OCI-LY1 (cell line): ENCODE results near the gene ANKS3.

Source experiments
- H2AFZ ChIP-seq: fragments of 200-600 bp; sonication (generic), shearing (Covaris generic); 2 replicates; pipeline ENCODE4 v1.6.0; 2014; ENCODE audit warnings: antibody characterized with exemption, mild to moderate bottlenecking, low read length
- H3F3A ChIP-seq: fragments of 200-600 bp; sonication (generic), shearing (Covaris generic); 2 replicates; pipeline ENCODE4 v1.6.0; 2014; ENCODE audit warnings: mild to moderate bottlenecking, antibody characterized with exemption, low read length, moderate library complexity; ENCODE audit not compliant: insufficient read depth
- H3K27ac ChIP-seq: fragments of 200-600 bp; sonication (generic); 2 replicates; pipeline ENCODE4 v1.5.1; 2014; ENCODE audit warnings: low read length, mixed run types, mild to moderate bottlenecking, low read depth; ENCODE audit not compliant: poor library complexity, severe bottlenecking
- H3K27me3 ChIP-seq: fragments of 200-600 bp; sonication (generic); 2 replicates; pipeline ENCODE4 v1.6.0; 2014; ENCODE audit warnings: antibody characterized with exemption, mild to moderate bottlenecking, low read length, moderate library complexity; ENCODE audit not compliant: insufficient read depth
- H3K36me3 ChIP-seq: fragments of 200-600 bp; sonication (generic); 2 replicates; pipeline ENCODE4 v1.6.1; 2014; ENCODE audit warnings: mild to moderate bottlenecking, antibody characterized with exemption, low read length, moderate library complexity, mixed read lengths; ENCODE audit not compliant: insufficient read depth
- H3K4me1 ChIP-seq: fragments of 200-600 bp; sonication (generic); 2 replicates; pipeline ENCODE4 v1.5.1; 2014; ENCODE audit warnings: mild to moderate bottlenecking, low read length, moderate library complexity; ENCODE audit not compliant: insufficient read depth, severe bottlenecking
- H3K4me2 ChIP-seq: fragments of 200-600 bp; sonication (generic), shearing (Covaris generic); 2 replicates; pipeline ENCODE4 v1.6.1; 2014; ENCODE audit warnings: low read length
- H3K4me3 ChIP-seq: fragments of 200-600 bp; sonication (generic); 2 replicates; pipeline ENCODE4 v1.5.1; 2014; ENCODE audit warnings: low read length, low read depth, mild to moderate bottlenecking, mixed read lengths; ENCODE audit not compliant: poor library complexity, severe bottlenecking
- H3K79me2 ChIP-seq: fragments of 200-600 bp; shearing (Covaris generic); 2 replicates; pipeline ENCODE4 v1.6.1; 2016; ENCODE audit warnings: mixed run types, low read length, mixed read lengths; ENCODE audit not compliant: insufficient read depth
- H3K9ac ChIP-seq: fragments of 200-600 bp; sonication (generic), shearing (Covaris generic); 2 replicates; pipeline ENCODE4 v1.6.1; 2014; ENCODE audit warnings: mild to moderate bottlenecking, low read length, mixed read lengths
- H3K9me2 ChIP-seq: fragments of 200-600 bp; sonication (generic), shearing (Covaris generic); 2 replicates; pipeline ENCODE4 v1.6.1; 2014; ENCODE audit warnings: low read depth, mild to moderate bottlenecking, low read length, mixed read lengths
- H3K9me3 ChIP-seq: fragments of 200-600 bp; shearing (Covaris generic); 2 replicates; pipeline ENCODE4 v1.6.1; 2014; ENCODE audit warnings: low read length, mixed read lengths
- H4K20me1 ChIP-seq: fragments of 200-600 bp; sonication (generic), shearing (Covaris generic); 2 replicates; pipeline ENCODE4 v1.6.0; 2016; ENCODE audit warnings: mild to moderate bottlenecking, low read length; ENCODE audit not compliant: insufficient read depth
- CTCF ChIP-seq: fragments of 200-600 bp; sonication (generic), shearing (Covaris generic); IDR thresholded peaks from 2 replicates; pipeline ENCODE4 v1.5.1; 2017; ENCODE audit warnings: mild to moderate bottlenecking, antibody characterized with exemption, low read length, moderate library complexity, mixed read lengths
- EZH2 ChIP-seq: fragments of 200-600 bp; sonication (generic), shearing (Covaris generic); IDR thresholded peaks from 2 replicates; pipeline ENCODE4 v1.8.0; 2017; ENCODE audit warnings: borderline replicate concordance, mixed run types, mild to moderate bottlenecking, antibody characterized with exemption, low read length, moderate library complexity, mixed read lengths

The ANKS3 gene

GRCh38 chr16:4734063-4734729, at the start of gene ANKS3, which contains the start of gene DNAAF8:
Gene ANKS3 (minus strand): TSS chr16:4734271. CDS start chr16:4730149, 4,122 bp downstream.
Gene DNAAF8 (plus strand): TSS chr16:4734537. CDS start chr16:4736515, 1,978 bp downstream.
- no peaks in the 10 kb centered on the region for H3K9me2 ChIP-seq
- no peak for TF ChIP-seq CTCF
- TF ChIP-seq EZH2: no peak
- no peaks in the 10 kb centered on the region for H3F3A ChIP-seq
- no peaks in the 10 kb centered on the region for H3K27me3 ChIP-seq
- H4K20me1 ChIP-seq: no peaks in the 10 kb centered on the region
- peak within 1 kb of the TSS; percentile 85 for H3K4me3 ChIP-seq
- H3K27ac ChIP-seq: peak within 1 kb of the TSS; percentile 42
- H2AFZ ChIP-seq: peak within 1 kb of the TSS; percentile 89
- H3K9ac ChIP-seq: peak within 1 kb of the TSS; percentile 84
- peaks cover 15% of the 10 kb centered on the region for H3K4me1 ChIP-seq
- H3K36me3 ChIP-seq: peaks cover 4% of the 10 kb centered on the region; the same call in 1 of the 2 replicates
- H3K4me2 ChIP-seq: peak within 1 kb of the TSS; percentile 76
- no peaks in the 10 kb centered on the region for H3K9me3 ChIP-seq
- H3K79me2 ChIP-seq: no peaks in the 10 kb centered on the region

- H3K4me2 ChIP-seq: no peak overlapping the region
- H3K9me3 ChIP-seq: no peaks in the 10 kb centered on the region
- H3K9ac ChIP-seq: no peak overlapping the region
- no peak for TF ChIP-seq CTCF
- no peak for TF ChIP-seq EZH2
- H3K4me3 ChIP-seq: no peak overlapping the region
- no peaks in the 10 kb centered on the region for H3F3A ChIP-seq
- peaks cover 7% of the 10 kb centered on the region; the same call in 1 of the 2 replicates for H3K27me3 ChIP-seq
- no peaks in the 10 kb centered on the region for H3K79me2 ChIP-seq
- no peak overlapping the region for H2AFZ ChIP-seq
- no peaks in the 10 kb centered on the region for H3K4me1 ChIP-seq
- no peaks in the 10 kb centered on the region for H3K9me2 ChIP-seq
- H4K20me1 ChIP-seq: no peaks in the 10 kb centered on the region
- no peak overlapping the region for H3K27ac ChIP-seq
- no peaks in the 10 kb centered on the region for H3K36me3 ChIP-seq
Observed at GRCh38 chr16:4783251-4783950, 49.3 kb upstream of the ANKS3 start.

GRCh38 chr16:4780235-4780634, 46.2 kb upstream of the ANKS3 start:
- TF ChIP-seq CTCF (no peak), EZH2 (no peak)
- H3K27ac ChIP-seq: no peak overlapping the region

More at GRCh38 chr16:4780235-4780634, 46.2 kb upstream of the ANKS3 start:
- Histone ChIP-seq H3K36me3 (no peaks in the 10 kb centered on the region), H4K20me1 (no peaks in the 10 kb centered on the region), H3F3A (no peaks in the 10 kb centered on the region), H2AFZ (no peak overlapping the region), H3K27me3 (peaks cover 7% of the 10 kb centered on the region; the same call in 1 of the 2 replicates), H3K9me2 (no peaks in the 10 kb centered on the region), H3K79me2 (no peaks in the 10 kb centered on the region), H3K9me3 (no peaks in the 10 kb centered on the region), H3K4me2 (no peak overlapping the region), H3K9ac (no peak overlapping the region), H3K4me3 (no peak overlapping the region), H3K4me1 (no peaks in the 10 kb centered on the region)
